ENCODE measurements around the gene TAS1R2. TPM values are rescaled to one million over a fixed set of nuclear protein-coding genes. Genes with fewer than 3 reads are reported as not detected.

The TAS1R2 gene
- total and polyA plus RNA-seq, 2 experiments from 2014 or later: not detected

GRCh38 chr1:18794051-18794450 is 65.4 kb downstream of the TAS1R2 start:
- Histone ChIP-seq H3K4me1 (ENCODE audit: insufficient read depth) (peaks cover 10% of the 10 kb centered on the region), H3K27ac (ENCODE audit: low read depth) (no peak overlapping the region)
- peaks cover 20% of the 10 kb centered on the region for H3K27me3 Mint-ChIP-seq (ENCODE audit: insufficient read depth, low read depth, poor library complexity)

More at GRCh38 chr1:18794051-18794450, 65.4 kb downstream of the TAS1R2 start:
- no peak for TF ChIP-seq CREB1 (CRISPR knock-in tag; IDR thresholded peaks at IDR 0.05; ENCODE audit: low read depth)
- TF ChIP-seq, protein P1, sequence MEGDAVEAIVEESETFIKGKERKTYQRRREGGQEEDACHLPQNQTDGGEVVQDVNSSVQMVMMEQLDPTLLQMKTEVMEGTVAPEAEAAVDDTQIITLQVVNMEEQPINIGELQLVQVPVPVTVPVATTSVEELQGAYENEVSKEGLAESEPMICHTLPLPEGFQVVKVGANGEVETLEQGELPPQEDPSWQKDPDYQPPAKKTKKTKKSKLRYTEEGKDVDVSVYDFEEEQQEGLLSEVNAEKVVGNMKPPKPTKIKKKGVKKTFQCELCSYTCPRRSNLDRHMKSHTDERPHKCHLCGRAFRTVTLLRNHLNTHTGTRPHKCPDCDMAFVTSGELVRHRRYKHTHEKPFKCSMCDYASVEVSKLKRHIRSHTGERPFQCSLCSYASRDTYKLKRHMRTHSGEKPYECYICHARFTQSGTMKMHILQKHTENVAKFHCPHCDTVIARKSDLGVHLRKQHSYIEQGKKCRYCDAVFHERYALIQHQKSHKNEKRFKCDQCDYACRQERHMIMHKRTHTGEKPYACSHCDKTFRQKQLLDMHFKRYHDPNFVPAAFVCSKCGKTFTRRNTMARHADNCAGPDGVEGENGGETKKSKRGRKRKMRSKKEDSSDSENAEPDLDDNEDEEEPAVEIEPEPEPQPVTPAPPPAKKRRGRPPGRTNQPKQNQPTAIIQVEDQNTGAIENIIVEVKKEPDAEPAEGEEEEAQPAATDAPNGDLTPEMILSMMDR (conservative IDR thresholded peaks at IDR 0.05; ENCODE audit: low read depth in 2 of 2): no peak
- TF ChIP-seq STAT1 (IDR thresholded peaks at IDR 0.05; ENCODE audit: unreplicated experiment): no peak
- TF ChIP-seq POLR2AphosphoS5 (IDR thresholded peaks at IDR 0.05; ENCODE audit: low read depth): no peak
- TF ChIP-seq EZH2phosphoT487 (IDR thresholded peaks at IDR 0.05; ENCODE audit: unreplicated experiment): no peak
- TF ChIP-seq NANOG (IDR thresholded peaks at IDR 0.05; ENCODE audit: borderline replicate concordance): no peak
- TF ChIP-seq ZNF331 (CRISPR knock-in tag; IDR thresholded peaks at IDR 0.05; ENCODE audit: low read depth): no peak
- TF ChIP-seq EZH2 (IDR thresholded peaks at IDR 0.05; ENCODE audit: low read depth, unreplicated experiment): no peak
- TF ChIP-seq REST (IDR thresholded peaks at IDR 0.05; ENCODE audit: unreplicated experiment): no peak
- TF ChIP-seq ZNF114 (CRISPR knock-in tag; IDR thresholded peaks at IDR 0.05): no peak
- TF ChIP-seq, protein P2, sequence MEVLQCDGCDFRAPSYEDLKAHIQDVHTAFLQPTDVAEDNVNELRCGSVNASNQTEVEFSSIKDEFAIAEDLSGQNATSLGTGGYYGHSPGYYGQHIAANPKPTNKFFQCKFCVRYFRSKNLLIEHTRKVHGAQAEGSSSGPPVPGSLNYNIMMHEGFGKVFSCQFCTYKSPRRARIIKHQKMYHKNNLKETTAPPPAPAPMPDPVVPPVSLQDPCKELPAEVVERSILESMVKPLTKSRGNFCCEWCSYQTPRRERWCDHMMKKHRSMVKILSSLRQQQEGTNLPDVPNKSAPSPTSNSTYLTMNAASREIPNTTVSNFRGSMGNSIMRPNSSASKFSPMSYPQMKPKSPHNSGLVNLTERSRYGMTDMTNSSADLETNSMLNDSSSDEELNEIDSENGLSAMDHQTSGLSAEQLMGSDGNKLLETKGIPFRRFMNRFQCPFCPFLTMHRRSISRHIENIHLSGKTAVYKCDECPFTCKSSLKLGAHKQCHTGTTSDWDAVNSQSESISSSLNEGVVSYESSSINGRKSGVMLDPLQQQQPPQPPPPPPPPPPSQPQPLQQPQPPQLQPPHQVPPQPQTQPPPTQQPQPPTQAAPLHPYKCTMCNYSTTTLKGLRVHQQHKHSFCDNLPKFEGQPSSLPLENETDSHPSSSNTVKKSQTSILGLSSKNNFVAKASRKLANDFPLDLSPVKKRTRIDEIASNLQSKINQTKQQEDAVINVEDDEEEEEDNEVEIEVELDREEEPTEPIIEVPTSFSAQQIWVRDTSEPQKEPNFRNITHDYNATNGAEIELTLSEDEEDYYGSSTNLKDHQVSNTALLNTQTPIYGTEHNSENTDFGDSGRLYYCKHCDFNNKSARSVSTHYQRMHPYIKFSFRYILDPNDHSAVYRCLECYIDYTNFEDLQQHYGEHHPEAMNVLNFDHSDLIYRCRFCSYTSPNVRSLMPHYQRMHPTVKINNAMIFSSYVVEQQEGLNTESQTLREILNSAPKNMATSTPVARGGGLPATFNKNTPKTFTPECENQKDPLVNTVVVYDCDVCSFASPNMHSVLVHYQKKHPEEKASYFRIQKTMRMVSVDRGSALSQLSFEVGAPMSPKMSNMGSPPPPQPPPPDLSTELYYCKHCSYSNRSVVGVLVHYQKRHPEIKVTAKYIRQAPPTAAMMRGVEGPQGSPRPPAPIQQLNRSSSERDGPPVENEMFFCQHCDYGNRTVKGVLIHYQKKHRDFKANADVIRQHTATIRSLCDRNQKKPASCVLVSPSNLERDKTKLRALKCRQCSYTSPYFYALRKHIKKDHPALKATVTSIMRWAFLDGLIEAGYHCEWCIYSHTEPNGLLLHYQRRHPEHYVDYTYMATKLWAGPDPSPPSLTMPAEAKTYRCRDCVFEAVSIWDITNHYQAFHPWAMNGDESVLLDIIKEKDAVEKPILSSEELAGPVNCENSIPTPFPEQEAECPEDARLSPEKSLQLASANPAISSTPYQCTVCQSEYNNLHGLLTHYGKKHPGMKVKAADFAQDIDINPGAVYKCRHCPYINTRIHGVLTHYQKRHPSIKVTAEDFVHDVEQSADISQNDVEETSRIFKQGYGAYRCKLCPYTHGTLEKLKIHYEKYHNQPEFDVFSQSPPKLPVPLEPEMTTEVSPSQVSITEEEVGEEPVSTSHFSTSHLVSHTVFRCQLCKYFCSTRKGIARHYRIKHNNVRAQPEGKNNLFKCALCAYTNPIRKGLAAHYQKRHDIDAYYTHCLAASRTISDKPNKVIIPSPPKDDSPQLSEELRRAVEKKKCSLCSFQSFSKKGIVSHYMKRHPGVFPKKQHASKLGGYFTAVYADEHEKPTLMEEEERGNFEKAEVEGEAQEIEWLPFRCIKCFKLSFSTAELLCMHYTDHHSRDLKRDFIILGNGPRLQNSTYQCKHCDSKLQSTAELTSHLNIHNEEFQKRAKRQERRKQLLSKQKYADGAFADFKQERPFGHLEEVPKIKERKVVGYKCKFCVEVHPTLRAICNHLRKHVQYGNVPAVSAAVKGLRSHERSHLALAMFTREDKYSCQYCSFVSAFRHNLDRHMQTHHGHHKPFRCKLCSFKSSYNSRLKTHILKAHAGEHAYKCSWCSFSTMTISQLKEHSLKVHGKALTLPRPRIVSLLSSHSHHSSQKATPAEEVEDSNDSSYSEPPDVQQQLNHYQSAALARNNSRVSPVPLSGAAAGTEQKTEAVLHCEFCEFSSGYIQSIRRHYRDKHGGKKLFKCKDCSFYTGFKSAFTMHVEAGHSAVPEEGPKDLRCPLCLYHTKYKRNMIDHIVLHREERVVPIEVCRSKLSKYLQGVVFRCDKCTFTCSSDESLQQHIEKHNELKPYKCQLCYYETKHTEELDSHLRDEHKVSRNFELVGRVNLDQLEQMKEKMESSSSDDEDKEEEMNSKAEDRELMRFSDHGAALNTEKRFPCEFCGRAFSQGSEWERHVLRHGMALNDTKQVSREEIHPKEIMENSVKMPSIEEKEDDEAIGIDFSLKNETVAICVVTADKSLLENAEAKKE (CRISPR knock-in tag; IDR thresholded peaks at IDR 0.05): no peak
- no peak for TF ChIP-seq JUNB (IDR thresholded peaks at IDR 0.05; ENCODE audit: unreplicated experiment)
- TF ChIP-seq, protein P3, sequence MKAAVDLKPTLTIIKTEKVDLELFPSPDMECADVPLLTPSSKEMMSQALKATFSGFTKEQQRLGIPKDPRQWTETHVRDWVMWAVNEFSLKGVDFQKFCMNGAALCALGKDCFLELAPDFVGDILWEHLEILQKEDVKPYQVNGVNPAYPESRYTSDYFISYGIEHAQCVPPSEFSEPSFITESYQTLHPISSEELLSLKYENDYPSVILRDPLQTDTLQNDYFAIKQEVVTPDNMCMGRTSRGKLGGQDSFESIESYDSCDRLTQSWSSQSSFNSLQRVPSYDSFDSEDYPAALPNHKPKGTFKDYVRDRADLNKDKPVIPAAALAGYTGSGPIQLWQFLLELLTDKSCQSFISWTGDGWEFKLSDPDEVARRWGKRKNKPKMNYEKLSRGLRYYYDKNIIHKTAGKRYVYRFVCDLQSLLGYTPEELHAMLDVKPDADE (IDR thresholded peaks at IDR 0.05): no peak
- no peaks in the 10 kb centered on the region for H3K36me3 ChIP-seq (ENCODE audit: insufficient read depth)
- H2AFZ ChIP-seq: peak overlapping the region; percentile 96
- H3K4me1 Mint-ChIP-seq: peaks cover 18% of the 10 kb centered on the region
- ATAC-seq: peak; percentile 30
- no peaks in the 10 kb centered on the region for H3K9me2 ChIP-seq (ENCODE audit: insufficient read depth)
- no peak overlapping the region; the same call in 2 of the 3 replicates for H3K4me3 Mint-ChIP-seq
- no peak for DNase-seq (ENCODE audit: low spot score)
- H4K20me1 ChIP-seq (replicated peaks; ENCODE audit: insufficient read depth): no peaks in the 10 kb centered on the region
- H3K27ac Mint-ChIP-seq: peak overlapping the region; percentile 36; the same call in 1 of the 2 replicates
- no peaks in the 10 kb centered on the region for H3K27me3 ChIP-seq (ENCODE audit: insufficient read depth)
- no peak overlapping the region for H3K4me3 ChIP-seq
- H3F3A ChIP-seq (replicated peaks; ENCODE audit: low read depth): 0 out of 2 replicates have a peak, but pooled peaks cover 2% of the 10 kb centered on the region
- H3K4me2 ChIP-seq: peak overlapping the region; percentile 6; the same call in 1 of the 2 replicates
- H3K79me2 ChIP-seq (replicated peaks; ENCODE audit: insufficient read depth): no peaks in the 10 kb centered on the region
- H3K9me3 Mint-ChIP-seq: no peaks in the 10 kb centered on the region
- H3K36me3 Mint-ChIP-seq (ENCODE audit: low read depth): no peaks in the 10 kb centered on the region

Data from GM23338 (cell line).